ENCODE measurements around the gene RPS3. TPM values are rescaled to one million over a fixed set of nuclear protein-coding genes. Genes with fewer than 3 reads are reported as not detected.

The RPS3 gene
- total and polyA plus RNA-seq, 2 of the 13 experiments (the other 11 are each of a cell fraction or from before 2014, with no cell fraction given), result 2,143 to 3,616 TPM

DNA sequence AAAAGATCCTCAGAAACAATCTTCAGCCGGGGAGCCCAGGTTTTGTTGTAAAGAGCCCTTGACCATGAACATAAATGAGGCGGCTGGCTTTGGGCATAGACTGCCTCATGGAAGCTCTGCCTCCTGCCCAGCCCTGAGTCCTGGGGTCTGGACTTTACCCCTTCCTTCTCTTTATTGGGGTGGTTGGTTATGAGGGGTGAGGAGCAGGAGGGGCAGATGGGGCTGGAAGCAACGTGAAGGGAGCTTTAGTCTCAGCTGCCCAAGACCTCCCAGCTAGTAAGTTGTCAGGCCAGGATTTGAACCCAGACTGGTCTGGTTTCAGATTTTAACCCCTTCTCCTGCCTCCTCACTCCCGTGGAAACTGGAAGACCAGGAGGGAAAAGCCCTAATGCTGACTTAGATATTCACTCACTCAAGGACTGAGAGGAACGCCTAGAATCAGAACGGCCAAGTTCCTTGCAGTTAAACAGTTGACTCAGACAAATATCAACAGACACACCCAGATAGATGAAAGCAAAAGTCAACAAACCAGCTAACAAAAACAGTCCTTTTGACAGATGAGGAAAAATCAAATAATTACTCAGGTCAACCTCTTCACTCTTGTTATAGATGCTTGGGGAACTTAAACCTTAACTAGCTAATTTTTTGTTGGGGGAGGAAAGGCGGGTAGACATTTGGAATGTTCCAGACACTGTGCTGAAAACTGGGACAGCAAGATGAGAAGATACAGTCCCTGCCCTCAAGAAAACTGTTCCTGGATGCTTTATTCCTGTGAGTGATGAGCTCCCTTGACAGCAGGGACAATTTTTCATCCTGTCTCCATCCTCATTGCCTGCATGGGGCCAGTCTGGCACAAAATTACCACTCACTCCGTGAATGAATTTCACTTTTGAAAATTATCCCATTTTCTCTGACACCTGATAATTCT, 27.1 kb upstream of the RPS3 start (continued):
- TF ChIP-seq, protein P1, sequence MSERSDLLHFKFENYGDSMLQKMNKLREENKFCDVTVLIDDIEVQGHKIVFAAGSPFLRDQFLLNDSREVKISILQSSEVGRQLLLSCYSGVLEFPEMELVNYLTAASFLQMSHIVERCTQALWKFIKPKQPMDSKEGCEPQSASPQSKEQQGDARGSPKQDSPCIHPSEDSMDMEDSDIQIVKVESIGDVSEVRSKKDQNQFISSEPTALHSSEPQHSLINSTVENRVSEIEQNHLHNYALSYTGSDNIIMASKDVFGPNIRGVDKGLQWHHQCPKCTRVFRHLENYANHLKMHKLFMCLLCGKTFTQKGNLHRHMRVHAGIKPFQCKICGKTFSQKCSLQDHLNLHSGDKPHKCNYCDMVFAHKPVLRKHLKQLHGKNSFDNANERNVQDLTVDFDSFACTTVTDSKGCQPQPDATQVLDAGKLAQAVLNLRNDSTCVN (CRISPR knock-in tag; IDR thresholded peaks at IDR 0.05; ENCODE audit: borderline replicate concordance), result no peak
- TF ChIP-seq, protein P2, sequence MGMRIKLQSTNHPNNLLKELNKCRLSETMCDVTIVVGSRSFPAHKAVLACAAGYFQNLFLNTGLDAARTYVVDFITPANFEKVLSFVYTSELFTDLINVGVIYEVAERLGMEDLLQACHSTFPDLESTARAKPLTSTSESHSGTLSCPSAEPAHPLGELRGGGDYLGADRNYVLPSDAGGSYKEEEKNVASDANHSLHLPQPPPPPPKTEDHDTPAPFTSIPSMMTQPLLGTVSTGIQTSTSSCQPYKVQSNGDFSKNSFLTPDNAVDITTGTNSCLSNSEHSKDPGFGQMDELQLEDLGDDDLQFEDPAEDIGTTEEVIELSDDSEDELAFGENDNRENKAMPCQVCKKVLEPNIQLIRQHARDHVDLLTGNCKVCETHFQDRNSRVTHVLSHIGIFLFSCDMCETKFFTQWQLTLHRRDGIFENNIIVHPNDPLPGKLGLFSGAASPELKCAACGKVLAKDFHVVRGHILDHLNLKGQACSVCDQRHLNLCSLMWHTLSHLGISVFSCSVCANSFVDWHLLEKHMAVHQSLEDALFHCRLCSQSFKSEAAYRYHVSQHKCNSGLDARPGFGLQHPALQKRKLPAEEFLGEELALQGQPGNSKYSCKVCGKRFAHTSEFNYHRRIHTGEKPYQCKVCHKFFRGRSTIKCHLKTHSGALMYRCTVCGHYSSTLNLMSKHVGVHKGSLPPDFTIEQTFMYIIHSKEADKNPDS (CRISPR knock-in tag; IDR thresholded peaks at IDR 0.05), result no peak
- TF ChIP-seq SP4 (CRISPR knock-in tag; IDR thresholded peaks at IDR 0.05) (no peak), KLF9 (CRISPR knock-in tag; IDR thresholded peaks at IDR 0.05; ENCODE audit: low read depth) (no peak), GTF2F1 (IDR thresholded peaks at IDR 0.05; ENCODE audit: low read length) (no peak), GPN1 (CRISPR knock-in tag; IDR thresholded peaks at IDR 0.05; ENCODE audit: borderline replicate concordance) (no peak), ARNTL (CRISPR knock-in tag; IDR thresholded peaks at IDR 0.05) (no peak), AGO1 (IDR thresholded peaks at IDR 0.05; ENCODE audit: low read depth, low read length, poor library complexity, severe bottlenecking) (no peak), ZIK1 (CRISPR knock-in tag; IDR thresholded peaks at IDR 0.05; ENCODE audit: borderline replicate concordance, low read depth) (no peak)
- TF ChIP-seq, protein P3, sequence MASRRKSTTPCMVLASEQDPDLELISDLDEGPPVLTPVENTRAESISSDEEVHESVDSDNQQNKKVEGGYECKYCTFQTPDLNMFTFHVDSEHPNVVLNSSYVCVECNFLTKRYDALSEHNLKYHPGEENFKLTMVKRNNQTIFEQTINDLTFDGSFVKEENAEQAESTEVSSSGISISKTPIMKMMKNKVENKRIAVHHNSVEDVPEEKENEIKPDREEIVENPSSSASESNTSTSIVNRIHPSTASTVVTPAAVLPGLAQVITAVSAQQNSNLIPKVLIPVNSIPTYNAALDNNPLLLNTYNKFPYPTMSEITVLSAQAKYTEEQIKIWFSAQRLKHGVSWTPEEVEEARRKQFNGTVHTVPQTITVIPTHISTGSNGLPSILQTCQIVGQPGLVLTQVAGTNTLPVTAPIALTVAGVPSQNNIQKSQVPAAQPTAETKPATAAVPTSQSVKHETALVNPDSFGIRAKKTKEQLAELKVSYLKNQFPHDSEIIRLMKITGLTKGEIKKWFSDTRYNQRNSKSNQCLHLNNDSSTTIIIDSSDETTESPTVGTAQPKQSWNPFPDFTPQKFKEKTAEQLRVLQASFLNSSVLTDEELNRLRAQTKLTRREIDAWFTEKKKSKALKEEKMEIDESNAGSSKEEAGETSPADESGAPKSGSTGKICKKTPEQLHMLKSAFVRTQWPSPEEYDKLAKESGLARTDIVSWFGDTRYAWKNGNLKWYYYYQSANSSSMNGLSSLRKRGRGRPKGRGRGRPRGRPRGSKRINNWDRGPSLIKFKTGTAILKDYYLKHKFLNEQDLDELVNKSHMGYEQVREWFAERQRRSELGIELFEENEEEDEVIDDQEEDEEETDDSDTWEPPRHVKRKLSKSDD (CRISPR knock-in tag; IDR thresholded peaks at IDR 0.05; ENCODE audit: low read depth), result no peak
- TF ChIP-seq, protein P4, sequence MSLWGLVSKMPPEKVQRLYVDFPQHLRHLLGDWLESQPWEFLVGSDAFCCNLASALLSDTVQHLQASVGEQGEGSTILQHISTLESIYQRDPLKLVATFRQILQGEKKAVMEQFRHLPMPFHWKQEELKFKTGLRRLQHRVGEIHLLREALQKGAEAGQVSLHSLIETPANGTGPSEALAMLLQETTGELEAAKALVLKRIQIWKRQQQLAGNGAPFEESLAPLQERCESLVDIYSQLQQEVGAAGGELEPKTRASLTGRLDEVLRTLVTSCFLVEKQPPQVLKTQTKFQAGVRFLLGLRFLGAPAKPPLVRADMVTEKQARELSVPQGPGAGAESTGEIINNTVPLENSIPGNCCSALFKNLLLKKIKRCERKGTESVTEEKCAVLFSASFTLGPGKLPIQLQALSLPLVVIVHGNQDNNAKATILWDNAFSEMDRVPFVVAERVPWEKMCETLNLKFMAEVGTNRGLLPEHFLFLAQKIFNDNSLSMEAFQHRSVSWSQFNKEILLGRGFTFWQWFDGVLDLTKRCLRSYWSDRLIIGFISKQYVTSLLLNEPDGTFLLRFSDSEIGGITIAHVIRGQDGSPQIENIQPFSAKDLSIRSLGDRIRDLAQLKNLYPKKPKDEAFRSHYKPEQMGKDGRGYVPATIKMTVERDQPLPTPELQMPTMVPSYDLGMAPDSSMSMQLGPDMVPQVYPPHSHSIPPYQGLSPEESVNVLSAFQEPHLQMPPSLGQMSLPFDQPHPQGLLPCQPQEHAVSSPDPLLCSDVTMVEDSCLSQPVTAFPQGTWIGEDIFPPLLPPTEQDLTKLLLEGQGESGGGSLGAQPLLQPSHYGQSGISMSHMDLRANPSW (CRISPR knock-in tag; IDR thresholded peaks at IDR 0.05; ENCODE audit: borderline replicate concordance), result no peak
- TF ChIP-seq, protein P5, sequence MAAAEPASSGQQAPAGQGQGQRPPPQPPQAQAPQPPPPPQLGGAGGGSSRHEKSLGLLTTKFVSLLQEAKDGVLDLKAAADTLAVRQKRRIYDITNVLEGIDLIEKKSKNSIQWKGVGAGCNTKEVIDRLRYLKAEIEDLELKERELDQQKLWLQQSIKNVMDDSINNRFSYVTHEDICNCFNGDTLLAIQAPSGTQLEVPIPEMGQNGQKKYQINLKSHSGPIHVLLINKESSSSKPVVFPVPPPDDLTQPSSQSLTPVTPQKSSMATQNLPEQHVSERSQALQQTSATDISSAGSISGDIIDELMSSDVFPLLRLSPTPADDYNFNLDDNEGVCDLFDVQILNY (CRISPR knock-in tag; conservative IDR thresholded peaks at IDR 0.05), result no peak
- TF ChIP-seq, protein P6, sequence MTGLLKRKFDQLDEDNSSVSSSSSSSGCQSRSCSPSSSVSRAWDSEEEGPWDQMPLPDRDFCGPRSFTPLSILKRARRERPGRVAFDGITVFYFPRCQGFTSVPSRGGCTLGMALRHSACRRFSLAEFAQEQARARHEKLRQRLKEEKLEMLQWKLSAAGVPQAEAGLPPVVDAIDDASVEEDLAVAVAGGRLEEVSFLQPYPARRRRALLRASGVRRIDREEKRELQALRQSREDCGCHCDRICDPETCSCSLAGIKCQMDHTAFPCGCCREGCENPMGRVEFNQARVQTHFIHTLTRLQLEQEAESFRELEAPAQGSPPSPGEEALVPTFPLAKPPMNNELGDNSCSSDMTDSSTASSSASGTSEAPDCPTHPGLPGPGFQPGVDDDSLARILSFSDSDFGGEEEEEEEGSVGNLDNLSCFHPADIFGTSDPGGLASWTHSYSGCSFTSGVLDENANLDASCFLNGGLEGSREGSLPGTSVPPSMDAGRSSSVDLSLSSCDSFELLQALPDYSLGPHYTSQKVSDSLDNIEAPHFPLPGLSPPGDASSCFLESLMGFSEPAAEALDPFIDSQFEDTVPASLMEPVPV (CRISPR knock-in tag; IDR thresholded peaks at IDR 0.05), result no peak
- TF ChIP-seq, protein P7, sequence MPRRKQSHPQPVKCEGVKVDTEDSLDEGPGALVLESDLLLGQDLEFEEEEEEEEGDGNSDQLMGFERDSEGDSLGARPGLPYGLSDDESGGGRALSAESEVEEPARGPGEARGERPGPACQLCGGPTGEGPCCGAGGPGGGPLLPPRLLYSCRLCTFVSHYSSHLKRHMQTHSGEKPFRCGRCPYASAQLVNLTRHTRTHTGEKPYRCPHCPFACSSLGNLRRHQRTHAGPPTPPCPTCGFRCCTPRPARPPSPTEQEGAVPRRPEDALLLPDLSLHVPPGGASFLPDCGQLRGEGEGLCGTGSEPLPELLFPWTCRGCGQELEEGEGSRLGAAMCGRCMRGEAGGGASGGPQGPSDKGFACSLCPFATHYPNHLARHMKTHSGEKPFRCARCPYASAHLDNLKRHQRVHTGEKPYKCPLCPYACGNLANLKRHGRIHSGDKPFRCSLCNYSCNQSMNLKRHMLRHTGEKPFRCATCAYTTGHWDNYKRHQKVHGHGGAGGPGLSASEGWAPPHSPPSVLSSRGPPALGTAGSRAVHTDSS (CRISPR knock-in tag; conservative IDR thresholded peaks at IDR 0.05), result no peak

Measured in HepG2 (cell line).